ENCODE data around the gene FOXL2.

DNA sequence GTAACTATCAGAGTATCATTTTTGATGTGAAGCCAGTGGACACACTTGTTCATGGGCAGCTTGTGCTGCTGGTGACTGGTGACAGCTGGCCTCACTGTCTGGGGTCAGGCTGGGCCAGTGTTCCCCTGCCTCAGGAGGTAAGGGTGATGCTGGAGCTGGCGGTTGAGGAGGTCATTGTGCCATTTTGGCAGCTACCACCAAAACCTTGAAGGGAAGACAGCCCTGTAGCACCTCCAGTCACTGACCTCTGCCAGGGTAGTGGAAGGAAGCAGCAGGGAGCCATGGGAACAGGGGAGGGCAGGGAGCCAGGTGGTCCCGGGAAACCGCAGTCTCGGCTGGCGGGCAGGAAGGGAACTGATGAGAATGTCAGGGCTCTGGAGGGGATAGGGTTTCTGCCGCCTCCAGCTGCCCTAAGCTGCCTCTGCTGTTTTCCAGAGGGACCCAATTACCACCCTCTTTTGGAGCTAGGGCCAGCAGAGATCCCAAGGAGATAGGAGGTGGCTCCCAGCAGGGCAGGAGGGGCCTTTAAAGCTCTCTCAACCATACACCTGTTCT, 24.9 kb upstream of the FOXL2 start:
- no peak for TF ChIP-seq POLR2A (IDR thresholded peaks at IDR 0.05)
- TF ChIP-seq, protein P1, sequence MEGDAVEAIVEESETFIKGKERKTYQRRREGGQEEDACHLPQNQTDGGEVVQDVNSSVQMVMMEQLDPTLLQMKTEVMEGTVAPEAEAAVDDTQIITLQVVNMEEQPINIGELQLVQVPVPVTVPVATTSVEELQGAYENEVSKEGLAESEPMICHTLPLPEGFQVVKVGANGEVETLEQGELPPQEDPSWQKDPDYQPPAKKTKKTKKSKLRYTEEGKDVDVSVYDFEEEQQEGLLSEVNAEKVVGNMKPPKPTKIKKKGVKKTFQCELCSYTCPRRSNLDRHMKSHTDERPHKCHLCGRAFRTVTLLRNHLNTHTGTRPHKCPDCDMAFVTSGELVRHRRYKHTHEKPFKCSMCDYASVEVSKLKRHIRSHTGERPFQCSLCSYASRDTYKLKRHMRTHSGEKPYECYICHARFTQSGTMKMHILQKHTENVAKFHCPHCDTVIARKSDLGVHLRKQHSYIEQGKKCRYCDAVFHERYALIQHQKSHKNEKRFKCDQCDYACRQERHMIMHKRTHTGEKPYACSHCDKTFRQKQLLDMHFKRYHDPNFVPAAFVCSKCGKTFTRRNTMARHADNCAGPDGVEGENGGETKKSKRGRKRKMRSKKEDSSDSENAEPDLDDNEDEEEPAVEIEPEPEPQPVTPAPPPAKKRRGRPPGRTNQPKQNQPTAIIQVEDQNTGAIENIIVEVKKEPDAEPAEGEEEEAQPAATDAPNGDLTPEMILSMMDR (IDR thresholded peaks at IDR 0.05) = no peak

Data from thyroid gland (tissue), 4 donors.